ENCODE data around the gene FXYD4. TPM values are rescaled to one million over a fixed set of nuclear protein-coding genes. Genes with fewer than 3 reads are reported as not detected.

FXYD4 gene
- total RNA-seq, 2 donors from 2014 or later, result 0.97 TPM; not detected in 1

DNA sequence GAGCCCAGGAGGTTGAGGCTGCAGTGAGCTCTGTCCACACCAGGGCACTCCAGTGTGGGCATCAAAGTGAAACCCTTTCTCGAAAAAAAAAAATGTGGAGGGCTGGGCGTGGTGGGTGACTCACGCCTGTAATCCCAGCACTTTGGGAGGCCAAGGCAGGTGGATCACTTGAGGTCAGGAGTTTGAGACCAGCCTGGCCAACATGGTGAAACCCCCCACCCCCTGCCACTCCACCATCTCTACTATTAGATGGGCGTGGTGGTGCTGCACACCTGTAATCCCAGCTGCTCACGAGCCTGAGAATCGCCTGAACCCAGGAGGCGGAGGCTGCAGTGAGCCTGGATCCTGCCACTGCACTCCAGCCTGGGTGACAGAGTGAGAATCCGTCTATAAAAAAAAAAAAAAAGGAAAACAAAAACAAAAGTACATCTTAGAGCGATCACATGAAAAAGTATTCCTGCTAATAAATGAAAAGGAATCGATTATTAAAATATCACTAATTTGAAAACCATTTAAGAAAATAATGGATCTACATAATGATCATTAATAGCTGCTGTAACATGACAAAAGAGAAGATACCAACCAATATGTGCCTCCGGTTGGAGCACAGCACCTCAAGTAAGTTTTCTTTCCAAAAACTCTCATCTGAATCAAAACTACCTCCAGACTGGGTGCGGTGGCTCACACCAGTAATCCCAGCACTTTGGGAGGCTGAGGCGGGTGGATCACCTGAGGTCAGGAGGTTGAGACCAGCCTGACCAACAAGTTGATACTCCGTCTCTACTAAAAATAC is 32.7 kb downstream of the FXYD4 start:
- no peak for DNase-seq
- Mint-ChIP-seq H3K9me3 (no peaks in the 10 kb centered on the region), H3K4me1 (peaks cover 38% of the 10 kb centered on the region), H3K36me3 (ENCODE audit: low read depth) (peaks cover 22% of the 10 kb centered on the region), H3K27me3 (ENCODE audit: insufficient read depth) (no peaks in the 10 kb centered on the region), H3K27ac (peak overlapping the region; percentile 41), H3K4me3 (peak overlapping the region; percentile 26)
- peaks cover 38% of the 10 kb centered on the region for H3K36me3 ChIP-seq (ENCODE audit: control insufficient read depth, insufficient read depth, low read length)
- H3K27ac ChIP-seq (ENCODE audit: low read depth, low read length), result no peak overlapping the region
- no peak overlapping the region for H3K4me3 ChIP-seq (ENCODE audit: low read length)
- H3K9me3 ChIP-seq (ENCODE audit: control insufficient read depth, low read length), result no peaks in the 10 kb centered on the region
- TF ChIP-seq, protein P1, sequence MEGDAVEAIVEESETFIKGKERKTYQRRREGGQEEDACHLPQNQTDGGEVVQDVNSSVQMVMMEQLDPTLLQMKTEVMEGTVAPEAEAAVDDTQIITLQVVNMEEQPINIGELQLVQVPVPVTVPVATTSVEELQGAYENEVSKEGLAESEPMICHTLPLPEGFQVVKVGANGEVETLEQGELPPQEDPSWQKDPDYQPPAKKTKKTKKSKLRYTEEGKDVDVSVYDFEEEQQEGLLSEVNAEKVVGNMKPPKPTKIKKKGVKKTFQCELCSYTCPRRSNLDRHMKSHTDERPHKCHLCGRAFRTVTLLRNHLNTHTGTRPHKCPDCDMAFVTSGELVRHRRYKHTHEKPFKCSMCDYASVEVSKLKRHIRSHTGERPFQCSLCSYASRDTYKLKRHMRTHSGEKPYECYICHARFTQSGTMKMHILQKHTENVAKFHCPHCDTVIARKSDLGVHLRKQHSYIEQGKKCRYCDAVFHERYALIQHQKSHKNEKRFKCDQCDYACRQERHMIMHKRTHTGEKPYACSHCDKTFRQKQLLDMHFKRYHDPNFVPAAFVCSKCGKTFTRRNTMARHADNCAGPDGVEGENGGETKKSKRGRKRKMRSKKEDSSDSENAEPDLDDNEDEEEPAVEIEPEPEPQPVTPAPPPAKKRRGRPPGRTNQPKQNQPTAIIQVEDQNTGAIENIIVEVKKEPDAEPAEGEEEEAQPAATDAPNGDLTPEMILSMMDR (conservative IDR thresholded peaks at IDR 0.05), result no peak
- 86 to 90% methylated on average over 8 to 12 of the region's 14 CpGs for WGBS, 2 experiments (ENCODE audit: insufficient coverage in 1 of 2, insufficient read length in 1 of 2)
- H3K4me1 ChIP-seq (ENCODE audit: control insufficient read depth, insufficient read depth, low read length), result peaks cover 13% of the 10 kb centered on the region
- no peaks in the 10 kb centered on the region for H3K27me3 ChIP-seq (ENCODE audit: control insufficient read depth, insufficient read depth, low read length, poor library complexity, severe bottlenecking)
- H3K9ac ChIP-seq (ENCODE audit: extremely low read depth, low read length, poor library complexity, severe bottlenecking), result no peak overlapping the region

DNA sequence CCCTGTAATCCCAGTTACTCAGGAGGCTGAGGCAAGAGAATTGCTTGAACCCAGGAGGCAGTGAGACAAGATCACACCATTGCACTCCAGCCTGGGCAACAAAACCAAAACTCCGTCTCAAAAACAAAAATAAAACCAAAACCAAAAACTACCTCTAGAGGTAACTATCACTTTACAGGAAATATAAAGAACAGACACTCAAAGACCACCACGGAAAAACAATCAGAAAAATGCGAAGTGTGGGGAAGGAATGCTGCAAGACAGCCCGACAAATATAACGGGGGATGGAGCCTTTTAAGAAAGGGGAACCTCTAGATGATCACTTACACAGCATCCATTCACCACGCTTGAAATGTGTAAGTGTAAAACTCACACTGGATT is 33.3 kb downstream of the FXYD4 start:
- H3K27ac Mint-ChIP-seq, result peak overlapping the region; percentile 41

DNA sequence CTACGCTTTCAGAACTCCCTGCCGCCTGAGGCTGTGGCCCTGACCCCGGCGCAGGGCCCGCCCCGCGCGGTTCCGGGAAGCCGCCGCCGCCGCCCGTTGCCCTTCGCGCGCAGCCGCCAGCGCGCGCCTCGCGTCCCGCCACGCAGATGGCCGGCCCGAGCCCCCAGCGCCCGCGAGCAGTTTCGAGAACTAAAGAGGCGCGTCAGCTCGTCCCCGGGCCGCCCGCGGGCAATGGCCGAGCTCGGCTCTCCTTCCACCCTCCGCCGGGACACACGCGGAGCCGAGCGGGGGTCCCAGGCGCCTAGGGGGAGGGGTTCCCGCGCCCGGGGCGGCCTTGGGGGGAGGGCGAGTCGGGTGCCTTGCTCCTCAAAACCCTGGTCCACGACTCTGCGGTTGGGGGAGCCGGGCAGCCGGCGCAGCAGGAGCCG is 35.7 kb downstream of the FXYD4 start:
- Mint-ChIP-seq H3K4me1 (peaks cover 23% of the 10 kb centered on the region), H3K27ac (peak overlapping the region; percentile 99), H3K4me3 (peak overlapping the region; percentile 93), H3K36me3 (ENCODE audit: low read depth) (peaks cover 16% of the 10 kb centered on the region), H3K27me3 (ENCODE audit: insufficient read depth) (no peaks in the 10 kb centered on the region), H3K9me3 (no peaks in the 10 kb centered on the region)
- H3K27ac ChIP-seq (ENCODE audit: low read depth, low read length), result peak overlapping the region; percentile 95
- peaks cover 6% of the 10 kb centered on the region for H3K4me1 ChIP-seq (ENCODE audit: control insufficient read depth, insufficient read depth, low read length)
- H3K36me3 ChIP-seq (ENCODE audit: control insufficient read depth, insufficient read depth, low read length), result peaks cover 19% of the 10 kb centered on the region
- 0% methylated on average over 2 to 59 of the region's 59 CpGs for WGBS, 2 experiments (ENCODE audit: insufficient coverage in 1 of 2, insufficient read length in 1 of 2)
- no peaks in the 10 kb centered on the region for H3K9me3 ChIP-seq (ENCODE audit: control insufficient read depth, low read length)
- peak overlapping the region; percentile 96 for H3K9ac ChIP-seq (ENCODE audit: extremely low read depth, low read length, poor library complexity, severe bottlenecking)
- no peaks in the 10 kb centered on the region for H3K27me3 ChIP-seq (ENCODE audit: control insufficient read depth, insufficient read depth, low read length, poor library complexity, severe bottlenecking)
- TF ChIP-seq, protein P1 (conservative IDR thresholded peaks at IDR 0.05), result no peak
- DNase-seq, result peak; percentile 66
- H3K4me3 ChIP-seq (ENCODE audit: low read length), result peak overlapping the region; percentile 91

More for the DNA sequence above, 33.3 kb downstream of the FXYD4 start:
- peaks cover 32% of the 10 kb centered on the region for H3K36me3 ChIP-seq (ENCODE audit: control insufficient read depth, insufficient read depth, low read length)
- H3K36me3 Mint-ChIP-seq (ENCODE audit: low read depth), result peaks cover 18% of the 10 kb centered on the region
- H3K4me3 Mint-ChIP-seq, result peak overlapping the region; percentile 26
- TF ChIP-seq, protein P1 (conservative IDR thresholded peaks at IDR 0.05), result no peak
- DNase-seq, result no peak
- H3K4me1 Mint-ChIP-seq, result peaks cover 35% of the 10 kb centered on the region
- H3K4me3 ChIP-seq (ENCODE audit: low read length), result no peak overlapping the region
- no peak overlapping the region for H3K27ac ChIP-seq (ENCODE audit: low read depth, low read length)
- no peaks in the 10 kb centered on the region for H3K27me3 ChIP-seq (ENCODE audit: control insufficient read depth, insufficient read depth, low read length, poor library complexity, severe bottlenecking)
- H3K9me3 Mint-ChIP-seq, result no peaks in the 10 kb centered on the region
- H3K9me3 ChIP-seq (ENCODE audit: control insufficient read depth, low read length), result no peaks in the 10 kb centered on the region
- no peaks in the 10 kb centered on the region for H3K27me3 Mint-ChIP-seq (ENCODE audit: insufficient read depth)
- H3K4me1 ChIP-seq (ENCODE audit: control insufficient read depth, insufficient read depth, low read length), result peaks cover 13% of the 10 kb centered on the region
- H3K9ac ChIP-seq (ENCODE audit: extremely low read depth, low read length, poor library complexity, severe bottlenecking), result no peak overlapping the region
- WGBS, 2 experiments (ENCODE audit: insufficient coverage in 1 of 2, insufficient read length in 1 of 2), result 83 to 85% methylated on average over 5 to 6 of the region's 6 CpGs

Measured in endodermal cell (in vitro differentiated cells).